ENCODE measurements around the gene TAPBPL.

Gene TAPBPL

DNA sequence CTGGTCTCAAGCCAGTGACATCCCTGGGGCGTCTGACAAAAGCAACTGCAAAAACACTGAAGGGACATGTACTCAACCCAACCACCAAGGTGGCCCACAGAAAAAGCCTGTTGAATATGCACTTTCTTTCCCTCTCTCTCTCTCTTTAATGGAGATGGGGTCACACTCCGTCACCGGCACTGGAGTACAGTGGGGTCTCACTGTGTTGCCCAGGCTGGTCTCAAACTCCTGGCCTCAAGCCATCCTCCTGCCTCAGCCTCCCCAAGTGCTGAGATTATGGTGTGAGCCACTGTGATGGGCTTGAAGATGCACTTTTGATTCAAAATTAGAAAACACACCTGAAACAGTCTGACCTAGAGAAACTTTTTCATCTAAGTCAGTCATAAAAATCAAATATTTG is 14.3 kb upstream of the TAPBPL start:
- DNase-seq (ENCODE audit: low read depth in 2 of 2), result no peak

DNA sequence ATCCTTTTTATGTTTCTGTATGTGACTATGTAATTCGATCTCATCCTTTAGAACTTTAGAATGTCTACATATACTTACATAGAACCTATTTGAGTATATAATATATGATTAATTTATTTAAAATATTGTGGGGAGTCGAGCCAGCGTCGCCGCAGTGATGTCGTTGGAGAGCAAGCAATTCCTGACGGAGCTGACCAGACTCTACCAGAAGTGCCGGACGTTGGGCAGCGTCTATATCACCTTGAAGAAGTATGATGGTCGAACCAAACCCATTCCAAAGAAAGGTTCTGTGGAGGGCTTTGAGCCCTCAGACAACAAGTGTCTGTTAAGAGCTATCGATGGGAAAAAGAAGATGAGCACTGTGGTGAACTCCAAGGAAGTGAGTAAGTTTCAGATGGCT is 13.5 kb upstream of the TAPBPL start:
- DNase-seq (ENCODE audit: low read depth in 2 of 2), result no peak

GRCh38 chr12:6440391-6440790 is 11.5 kb upstream of the TAPBPL start:
- no peak for DNase-seq (ENCODE audit: low read depth in 2 of 2)

GRCh38 chr12:6442836-6443235 is 9.0 kb upstream of the TAPBPL start:
- DNase-seq (ENCODE audit: low read depth in 2 of 2), result no peak

GRCh38 chr12:6443361-6443983 is 8.4 kb upstream of the TAPBPL start:
- no peak for DNase-seq (ENCODE audit: low read depth in 2 of 2)

GRCh38 chr12:6444031-6444430 is 7.8 kb upstream of the TAPBPL start:
- no peak for DNase-seq (ENCODE audit: low read depth in 2 of 2)

GRCh38 chr12:6444704-6445688 is 6.8 kb upstream of the TAPBPL start, which contains the start of gene CD27:
Gene CD27 (plus strand): TSS chr12:6444955. CDS start chr12:6445096, 141 bp downstream.
- no peak for DNase-seq (ENCODE audit: low read depth in 2 of 2)

DNA sequence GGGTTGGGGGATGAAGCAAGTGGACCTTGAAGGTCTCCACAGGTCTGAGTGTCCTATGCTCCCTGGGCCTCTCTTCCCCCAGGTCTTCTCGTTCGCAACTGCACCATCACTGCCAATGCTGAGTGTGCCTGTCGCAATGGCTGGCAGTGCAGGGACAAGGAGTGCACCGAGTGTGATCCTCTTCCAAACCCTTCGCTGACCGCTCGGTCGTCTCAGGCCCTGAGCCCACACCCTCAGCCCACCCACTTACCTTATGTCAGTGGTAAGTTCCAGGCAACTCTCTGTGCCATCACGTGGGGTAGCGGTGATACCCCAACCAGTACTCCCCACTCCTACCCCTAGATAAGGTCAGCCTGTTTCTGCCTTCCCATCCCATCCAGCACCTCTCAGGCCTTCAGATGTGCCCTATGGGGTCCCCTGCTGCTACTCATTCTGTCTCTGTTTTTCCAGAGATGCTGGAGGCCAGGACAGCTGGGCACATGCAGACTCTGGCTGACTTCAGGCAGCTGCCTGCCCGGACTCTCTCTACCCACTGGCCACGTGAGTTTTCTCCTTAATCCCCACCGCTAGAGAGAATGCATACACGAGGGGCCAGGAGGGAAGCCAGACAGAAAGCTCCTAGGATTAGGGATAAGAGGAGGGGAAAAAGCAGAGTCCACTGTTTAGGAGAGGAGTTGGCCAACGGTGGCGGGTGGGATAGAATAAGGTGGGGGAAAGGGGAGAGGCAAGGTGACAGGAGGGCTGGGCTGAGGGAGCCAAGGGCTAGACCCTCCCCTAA is 1.6 kb upstream of the TAPBPL start:
- DNase-seq (ENCODE audit: low read depth in 2 of 2), result no peak

DNA sequence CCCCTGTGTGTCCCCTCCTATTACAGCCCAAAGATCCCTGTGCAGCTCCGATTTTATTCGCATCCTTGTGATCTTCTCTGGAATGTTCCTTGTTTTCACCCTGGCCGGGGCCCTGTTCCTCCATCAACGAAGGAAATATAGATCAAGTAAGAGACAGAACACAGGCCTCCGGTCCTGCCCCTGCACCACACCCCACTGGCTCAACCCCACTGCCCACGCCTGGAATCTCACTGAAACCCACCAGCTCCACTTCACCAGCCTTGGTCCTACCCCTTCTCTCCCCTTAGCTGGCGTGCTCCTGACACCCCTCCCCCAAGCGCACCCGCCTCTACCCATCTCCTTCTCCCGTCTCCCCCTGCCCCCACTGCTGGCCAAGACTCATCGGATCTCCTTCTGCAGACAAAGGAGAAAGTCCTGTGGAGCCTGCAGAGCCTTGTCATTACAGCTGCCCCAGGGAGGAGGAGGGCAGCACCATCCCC is 934 bp upstream of the TAPBPL start:
- DNase-seq (ENCODE audit: low read depth in 2 of 2), result no peak

GRCh38 chr12:6452245-6452943 is 552 bp downstream of the TAPBPL start:
- no peak for DNase-seq (ENCODE audit: low read depth in 2 of 2)

DNA sequence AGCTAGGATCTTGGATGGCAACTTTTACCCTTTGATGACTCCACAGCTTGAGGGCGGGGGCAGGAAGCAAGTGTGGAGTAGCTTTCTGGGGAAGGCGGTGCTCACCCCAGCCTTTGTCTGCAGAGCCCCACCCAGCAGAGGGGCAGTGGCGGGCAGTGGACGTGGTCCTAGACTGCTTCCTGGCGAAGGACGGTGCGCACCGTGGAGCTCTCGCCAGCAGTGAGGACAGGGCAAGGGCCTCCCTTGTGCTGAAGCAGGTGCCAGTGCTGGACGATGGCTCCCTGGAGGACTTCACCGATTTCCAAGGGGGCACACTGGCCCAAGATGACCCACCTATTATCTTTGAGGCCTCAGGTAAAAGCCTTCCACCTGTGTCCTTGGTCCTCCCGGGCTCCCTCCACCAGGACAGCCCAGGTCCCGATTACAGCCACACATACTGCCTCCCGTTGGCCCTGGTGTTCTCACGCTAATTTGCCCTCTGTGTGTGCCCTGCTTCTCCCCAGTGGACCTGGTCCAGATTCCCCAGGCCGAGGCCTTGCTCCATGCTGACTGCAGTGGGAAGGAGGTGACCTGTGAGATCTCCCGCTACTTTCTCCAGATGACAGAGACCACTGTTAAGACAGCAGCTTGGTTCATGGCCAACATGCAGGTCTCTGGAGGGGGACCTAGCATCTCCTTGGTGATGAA is 1.2 kb downstream of the TAPBPL start:
- no peak for DNase-seq (ENCODE audit: low read depth in 2 of 2)

DNA sequence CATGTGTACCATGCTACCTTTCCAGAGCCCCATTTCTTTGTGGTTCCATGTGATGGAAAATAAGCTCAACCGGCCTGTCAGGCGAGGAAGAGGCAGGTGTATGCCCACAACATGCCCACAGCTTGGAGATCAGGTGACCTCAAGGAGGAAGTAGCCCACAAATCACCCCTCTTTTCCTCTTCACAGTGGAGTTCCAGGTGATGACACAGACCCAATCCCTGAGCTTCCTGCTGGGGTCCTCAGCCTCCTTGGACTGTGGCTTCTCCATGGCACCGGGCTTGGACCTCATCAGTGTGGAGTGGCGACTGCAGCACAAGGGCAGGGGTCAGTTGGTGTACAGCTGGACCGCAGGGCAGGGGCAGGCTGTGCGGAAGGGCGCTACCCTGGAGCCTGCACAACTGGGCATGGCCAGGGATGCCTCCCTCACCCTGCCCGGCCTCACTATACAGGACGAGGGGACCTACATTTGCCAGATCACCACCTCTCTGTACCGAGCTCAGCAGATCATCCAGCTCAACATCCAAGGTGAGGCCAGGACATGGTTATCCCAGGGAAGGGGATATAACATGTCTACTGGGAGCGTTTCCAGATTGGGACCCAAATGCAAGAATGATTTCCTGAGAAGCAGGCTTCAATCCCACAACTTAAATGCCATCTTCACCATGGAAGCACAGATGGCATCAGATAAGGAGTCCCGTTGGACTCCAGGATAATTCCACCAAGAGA is 5.5 kb downstream of the TAPBPL start:
- no peak for DNase-seq (ENCODE audit: low read depth in 2 of 2)

DNA sequence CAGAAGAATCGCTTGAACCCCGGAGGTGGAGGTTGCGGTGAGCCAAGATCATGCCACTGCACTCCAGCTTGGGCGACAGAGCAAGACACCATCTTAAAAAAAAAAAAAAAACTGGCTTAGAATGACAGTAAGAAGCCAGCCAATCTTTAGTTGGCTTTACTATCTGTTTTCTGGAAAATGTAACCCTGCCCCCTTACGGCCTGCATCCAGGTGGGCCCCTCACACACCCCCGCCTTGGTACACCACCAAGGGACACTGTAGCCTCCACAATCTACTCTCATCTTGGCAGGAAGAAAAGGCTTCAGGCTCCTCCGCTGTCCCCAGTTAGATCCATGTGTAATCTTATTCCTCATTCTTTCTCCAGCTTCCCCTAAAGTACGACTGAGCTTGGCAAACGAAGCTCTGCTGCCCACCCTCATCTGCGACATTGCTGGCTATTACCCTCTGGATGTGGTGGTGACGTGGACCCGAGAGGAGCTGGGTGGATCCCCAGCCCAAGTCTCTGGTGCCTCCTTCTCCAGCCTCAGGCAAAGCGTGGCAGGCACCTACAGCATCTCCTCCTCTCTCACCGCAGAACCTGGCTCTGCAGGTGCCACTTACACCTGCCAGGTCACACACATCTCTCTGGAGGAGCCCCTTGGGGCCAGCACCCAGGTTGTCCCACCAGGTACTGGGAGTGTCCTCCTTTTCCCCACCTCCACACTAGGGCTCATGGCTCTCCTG is 6.6 kb downstream of the TAPBPL start:
- no peak for DNase-seq (ENCODE audit: low read depth in 2 of 2)

GRCh38 chr12:6459004-6459337 is 7.1 kb downstream of the TAPBPL start:
- no peak for DNase-seq (ENCODE audit: low read depth in 2 of 2)

DNA sequence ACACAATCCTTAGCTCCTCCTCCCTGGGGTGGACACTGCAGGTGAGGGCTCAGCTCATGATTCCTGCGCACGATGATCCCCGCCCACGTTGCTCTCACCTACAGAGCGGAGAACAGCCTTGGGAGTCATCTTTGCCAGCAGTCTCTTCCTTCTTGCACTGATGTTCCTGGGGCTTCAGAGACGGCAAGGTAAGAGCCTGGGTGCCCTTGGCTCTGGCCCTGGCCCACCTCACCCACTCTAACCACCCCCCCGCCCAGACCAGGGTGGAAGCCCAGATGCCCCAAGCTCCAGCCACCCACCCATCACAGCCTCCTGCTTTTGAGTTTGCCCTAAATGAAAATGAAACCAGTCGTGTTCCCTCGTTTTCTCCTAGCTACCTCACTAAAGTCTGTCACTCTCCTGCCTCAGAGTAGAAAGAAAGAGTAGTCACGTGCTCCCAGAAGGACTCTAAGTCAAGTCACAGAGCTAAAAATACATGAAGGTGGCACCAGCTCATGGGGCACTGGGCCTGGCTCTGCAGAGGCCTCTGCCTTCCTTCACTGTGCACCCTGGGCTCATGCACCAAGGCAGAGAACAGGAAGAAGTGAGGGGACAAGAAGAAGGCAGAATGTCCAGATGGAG is 9.0 kb downstream of the TAPBPL start:
- DNase-seq (ENCODE audit: low read depth in 2 of 2), result no peak

DNA sequence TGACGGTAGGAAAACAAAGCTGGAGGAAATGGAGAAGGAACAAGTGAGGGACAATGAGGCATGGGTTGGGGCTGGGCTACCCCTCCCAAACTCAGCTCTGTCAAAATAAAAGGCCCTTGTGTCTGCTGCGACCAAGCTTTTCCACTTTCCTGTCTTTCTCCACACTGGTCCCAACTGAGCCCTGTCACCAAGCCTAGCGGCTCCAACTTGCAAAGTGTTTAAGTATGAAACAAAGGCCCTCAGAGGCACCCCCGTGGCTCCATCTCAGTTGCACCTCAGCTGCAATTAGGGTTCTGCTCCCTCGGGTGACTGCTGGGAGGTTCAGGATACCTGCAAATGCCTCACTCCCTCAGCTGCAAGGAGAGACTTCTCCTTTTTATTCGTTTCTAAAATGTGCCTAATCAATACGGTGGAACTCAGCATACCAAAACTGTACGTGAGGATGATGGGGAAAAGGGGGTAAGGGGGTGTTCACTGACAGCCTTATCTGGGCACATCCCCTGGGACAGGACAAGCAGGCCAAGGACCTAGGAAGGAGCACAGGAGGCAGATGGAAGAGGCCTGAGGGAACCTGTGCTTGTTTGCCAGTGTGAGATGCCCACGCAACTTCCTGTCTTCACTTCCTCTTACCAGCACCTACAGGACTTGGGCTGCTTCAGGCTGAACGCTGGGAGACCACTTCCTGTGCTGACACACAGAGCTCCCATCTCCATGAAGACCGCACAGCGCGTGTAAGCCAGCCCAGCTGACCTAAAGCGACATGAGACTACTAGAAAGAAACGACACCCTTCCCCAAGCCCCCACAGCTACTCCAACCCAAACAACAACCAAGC is 9.8 kb downstream of the TAPBPL start:
- peak; percentile 62 to 77 for DNase-seq (ENCODE audit: low read depth in 2 of 2)

DNA sequence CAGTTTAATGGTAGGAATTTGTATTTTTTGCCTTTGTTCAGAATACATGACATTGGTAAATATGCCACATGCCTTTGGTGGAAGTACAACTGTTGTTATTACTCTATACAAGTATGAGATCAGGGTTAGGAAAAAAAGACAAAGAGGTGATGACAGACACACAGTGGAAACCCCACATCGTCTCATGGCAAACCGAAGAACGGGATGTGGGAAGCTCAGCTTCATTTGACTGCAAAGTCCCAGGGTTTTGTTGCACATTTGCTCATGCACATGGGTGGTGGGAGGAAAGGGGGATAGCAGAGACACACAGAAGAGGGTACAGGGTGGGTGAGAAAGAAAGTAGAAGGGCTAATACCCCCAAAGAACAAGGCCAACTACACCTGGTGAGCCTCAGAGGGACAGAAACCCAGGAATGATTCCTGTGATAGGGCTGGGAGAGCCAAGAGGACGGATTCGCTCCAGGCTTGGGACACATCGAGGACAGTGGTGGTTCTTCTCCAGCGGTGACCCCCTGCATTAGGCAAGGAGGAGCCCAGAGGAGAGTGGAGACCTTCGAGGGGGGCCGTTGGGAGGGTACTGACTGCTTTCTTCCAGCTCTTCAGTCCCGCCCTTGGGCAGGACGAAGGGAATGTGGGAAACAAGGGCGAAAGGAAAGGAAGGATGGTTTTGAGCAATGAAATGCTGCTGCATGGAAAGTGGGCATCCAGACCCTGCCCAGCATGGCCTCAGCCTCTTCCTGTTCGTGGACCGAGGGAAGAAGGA is 10.6 kb downstream of the TAPBPL start:
- no peak for DNase-seq (ENCODE audit: low read depth in 2 of 2)

DNA sequence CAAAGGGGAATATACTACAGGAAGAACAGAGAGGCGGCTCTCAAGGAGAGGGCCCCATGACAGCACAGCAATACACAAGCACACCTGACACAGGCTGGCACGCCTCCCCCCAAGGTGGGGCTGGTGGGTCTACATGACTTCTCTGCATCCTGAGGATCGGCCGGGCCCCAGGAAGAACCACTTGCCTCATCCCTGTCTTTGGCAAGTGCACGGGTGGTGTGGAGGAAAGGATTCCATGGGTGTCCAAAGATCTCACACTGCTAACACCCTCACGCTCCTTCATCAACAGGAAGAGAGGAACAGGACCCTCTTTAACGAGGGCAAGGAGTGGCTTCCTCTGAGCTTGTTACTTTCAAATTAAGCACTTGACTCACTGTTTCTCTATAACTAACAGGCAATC is 11.4 kb downstream of the TAPBPL start:
- DNase-seq (ENCODE audit: low read depth in 2 of 2), result no peak

Data from stimulated activated CD4-positive, alpha-beta T cell treated with anti-CD3 and anti-CD28 coated beads, Interleukin-12 subunit alpha, Interleukin-12 subunit beta, amount 100 ng/mL, for 24 hours (primary cell).